Subcutaneous abdominal adipose tissue (tissue), 5 donors: Measurements from ENCODE around the gene FRMD5.

Experiments
- H3K27ac ChIP-seq: one replicate; pipeline ENCODE4 v1.7.0; 2013; ENCODE audit warnings: low read depth, mild to moderate bottlenecking, inconsistent platforms, low read length, moderate library complexity
- H3K27me3 ChIP-seq, 5 donors: one replicate each; pipeline ENCODE4 v1.7.0; 2013; ENCODE audit warnings: low read length in 5 of 5, inconsistent platforms in 1 of 5; ENCODE audit not compliant: control insufficient read depth in 5 of 5, insufficient read depth in 4 of 5
- H3K36me3 ChIP-seq, 5 donors: one replicate each; pipeline ENCODE4 v1.7.0; 2013; ENCODE audit warnings: low read length in 5 of 5; ENCODE audit not compliant: control insufficient read depth in 5 of 5, insufficient read depth in 5 of 5
- H3K4me1 ChIP-seq, 5 donors: one replicate each; pipeline ENCODE4 v1.7.0; 2013; ENCODE audit warnings: low read length in 5 of 5, mild to moderate bottlenecking in 3 of 5, moderate library complexity in 1 of 5; ENCODE audit not compliant: control insufficient read depth in 5 of 5, insufficient read depth in 5 of 5
- H3K4me3 ChIP-seq, 5 donors: one replicate each; pipeline ENCODE4 v1.7.0; 2013; ENCODE audit warnings: low read length in 5 of 5, low read depth in 1 of 5
- H3K9ac ChIP-seq, 5 donors: one replicate each; pipeline ENCODE4 v1.7.0; 2013; ENCODE audit warnings: low read length in 5 of 5, mild to moderate bottlenecking in 4 of 5, moderate library complexity in 3 of 5
- H3K9me3 ChIP-seq, 5 donors: one replicate each; pipeline ENCODE4 v1.7.0; 2013; ENCODE audit warnings: low read length in 5 of 5; ENCODE audit not compliant: control insufficient read depth in 5 of 5
- donor health status: healthy.
- donor health status: healthy.
- donor health status: healthy.
- donor health status: healthy.
- donor health status: healthy.

The FRMD5 gene

GRCh38 chr15:43991206-43991605, 203.9 kb downstream of the FRMD5 start:
- Histone ChIP-seq H3K9ac (no peak overlapping the region), H3K4me3 (no peak overlapping the region), H3K9me3 (no peaks in the 10 kb centered on the region), H3K4me1 (no peaks in the 10 kb centered on the region), H3K36me3 (no peaks in the 10 kb centered on the region), H3K27me3 (no peaks in the 10 kb centered on the region), H3K27ac (no peak overlapping the region)

- Histone ChIP-seq H3K27me3 (no peaks in the 10 kb centered on the region), H3K9me3 (no peaks in the 10 kb centered on the region), H3K4me3 (no peak overlapping the region), H3K27ac (no peak overlapping the region), H3K4me1 (no peaks in the 10 kb centered on the region), H3K9ac (no peak overlapping the region), H3K36me3 (no peaks in the 10 kb centered on the region)
These were observed 205.1 kb downstream of the FRMD5 start for GRCh38 chr15:43989938-43990337.

- H3K27me3 ChIP-seq: no peaks in the 10 kb centered on the region
- H3K9ac ChIP-seq: no peak overlapping the region
- no peak overlapping the region for H3K27ac ChIP-seq
- no peak overlapping the region for H3K4me3 ChIP-seq
- H3K9me3 ChIP-seq: no peaks in the 10 kb centered on the region
- no peaks in the 10 kb centered on the region for H3K36me3 ChIP-seq
- no peaks in the 10 kb centered on the region for H3K4me1 ChIP-seq
These were observed 206.2 kb downstream of the FRMD5 start for GRCh38 chr15:43988900-43989299.

DNA sequence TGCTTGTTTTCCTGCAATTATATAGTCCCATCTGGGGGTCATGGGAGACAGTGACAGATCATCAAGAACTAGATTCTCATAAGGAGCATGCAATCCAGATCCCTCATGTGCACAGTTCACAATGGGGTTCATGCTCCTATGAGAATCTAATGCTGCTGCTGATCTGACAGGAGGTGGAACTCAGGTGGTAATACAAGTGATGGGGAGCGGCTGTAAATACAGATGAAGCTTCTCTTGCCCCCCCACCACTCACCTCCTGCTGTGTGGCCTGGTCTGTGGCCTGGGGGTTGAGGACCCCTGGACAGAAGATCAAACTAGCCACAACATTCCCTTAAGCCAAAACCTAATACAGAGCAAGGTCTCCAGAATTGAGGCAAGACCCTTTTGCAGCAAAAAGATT, 207.1 kb downstream of the FRMD5 start:
- Histone ChIP-seq H3K4me3 (no peak overlapping the region), H3K27ac (no peak overlapping the region), H3K36me3 (no peaks in the 10 kb centered on the region), H3K27me3 (no peaks in the 10 kb centered on the region), H3K9ac (no peak overlapping the region), H3K9me3 (no peaks in the 10 kb centered on the region), H3K4me1 (no peaks in the 10 kb centered on the region)

DNA sequence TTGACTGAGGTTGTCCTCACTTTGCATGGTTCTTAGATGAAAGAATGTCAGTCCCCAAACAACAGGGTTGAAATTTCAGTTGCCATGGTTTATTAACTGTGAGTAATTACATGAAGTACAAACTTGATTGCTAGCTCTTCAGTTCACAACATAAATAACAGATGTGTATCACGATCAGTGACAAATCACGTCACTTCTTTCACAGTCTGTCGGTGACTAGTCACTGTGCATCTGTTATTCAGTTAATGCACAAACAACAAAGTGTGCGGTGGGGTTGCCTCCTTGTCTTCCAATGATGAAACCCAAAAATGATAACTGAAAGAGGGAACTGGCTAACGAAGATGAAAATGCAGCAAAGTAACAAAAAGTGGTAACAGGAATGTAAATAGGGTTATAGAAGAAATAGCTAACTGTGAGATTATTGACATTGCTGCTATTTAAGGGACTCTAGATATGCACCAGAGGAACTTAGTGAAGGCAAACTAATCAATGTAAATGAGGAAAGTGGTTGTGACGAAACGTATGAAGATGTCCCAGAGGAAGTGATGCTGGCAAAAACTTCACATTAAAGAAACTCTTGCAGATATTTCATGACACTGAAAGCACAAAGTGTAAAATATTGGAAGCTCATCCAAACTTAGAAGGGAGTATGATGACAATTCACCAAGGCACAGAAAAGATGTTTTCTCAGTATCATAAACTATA, 208.9 kb downstream of the FRMD5 start:
- Histone ChIP-seq H3K9ac (no peak overlapping the region), H3K36me3 (no peaks in the 10 kb centered on the region), H3K4me1 (no peaks in the 10 kb centered on the region), H3K27ac (no peak overlapping the region), H3K9me3 (no peaks in the 10 kb centered on the region), H3K27me3 (no peaks in the 10 kb centered on the region), H3K4me3 (no peak overlapping the region)

GRCh38 chr15:43981576-43981975, 213.5 kb downstream of the FRMD5 start:
- Histone ChIP-seq H3K27ac (no peak overlapping the region), H3K4me1 (no peaks in the 10 kb centered on the region), H3K9ac (no peak overlapping the region), H3K4me3 (no peak overlapping the region), H3K27me3 (no peaks in the 10 kb centered on the region), H3K36me3 (no peaks in the 10 kb centered on the region), H3K9me3 (peaks cover 0 to 5% (median 0%) of the 10 kb centered on the region in 5 donors)

DNA sequence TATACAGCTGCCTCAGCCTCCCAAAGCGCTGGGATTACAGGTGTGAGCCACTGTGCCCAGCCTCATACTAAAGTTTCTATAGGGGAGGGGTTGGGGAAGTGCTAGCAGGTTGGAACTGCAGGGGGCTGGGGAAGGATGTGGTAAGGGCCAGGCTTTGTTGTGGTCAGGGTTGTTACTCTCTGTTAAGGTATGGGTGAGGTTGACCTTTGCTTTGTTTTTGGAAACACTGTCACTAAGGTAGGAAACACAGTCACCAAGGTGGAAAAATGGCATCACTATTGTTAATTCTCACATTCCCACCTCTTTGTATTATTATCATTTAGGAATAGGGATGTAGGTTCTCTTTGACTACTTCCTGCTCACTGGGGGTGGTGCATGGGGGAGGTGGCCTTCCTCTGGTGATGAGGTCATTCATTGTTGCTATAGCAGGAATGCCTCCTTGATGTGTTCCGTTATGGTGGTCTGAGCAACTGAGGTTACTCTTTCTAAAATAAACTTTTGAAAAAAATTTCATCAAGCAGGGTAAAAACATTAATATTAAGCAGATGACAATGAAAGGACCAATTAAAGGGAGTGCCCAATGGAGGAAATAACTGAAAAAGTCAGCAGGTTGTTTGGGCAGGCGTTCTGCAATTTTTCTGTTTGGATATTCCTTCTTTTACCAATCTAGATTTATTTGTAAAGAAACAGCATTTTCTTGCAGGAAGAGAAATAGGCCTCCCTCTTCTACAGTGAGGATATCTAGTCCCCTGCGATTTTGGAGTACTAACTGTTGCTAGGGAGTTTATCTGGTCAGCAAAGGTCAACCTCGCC, 217.8 kb downstream of the FRMD5 start:
- no peak overlapping the region for H3K9ac ChIP-seq
- H3K4me1 ChIP-seq: no peaks in the 10 kb centered on the region
- H3K27ac ChIP-seq: no peak overlapping the region
- H3K9me3 ChIP-seq: peaks cover 0 to 5% (median 0%) of the 10 kb centered on the region in 5 donors
- H3K36me3 ChIP-seq: no peaks in the 10 kb centered on the region
- no peak overlapping the region for H3K4me3 ChIP-seq
- H3K27me3 ChIP-seq: no peaks in the 10 kb centered on the region

DNA sequence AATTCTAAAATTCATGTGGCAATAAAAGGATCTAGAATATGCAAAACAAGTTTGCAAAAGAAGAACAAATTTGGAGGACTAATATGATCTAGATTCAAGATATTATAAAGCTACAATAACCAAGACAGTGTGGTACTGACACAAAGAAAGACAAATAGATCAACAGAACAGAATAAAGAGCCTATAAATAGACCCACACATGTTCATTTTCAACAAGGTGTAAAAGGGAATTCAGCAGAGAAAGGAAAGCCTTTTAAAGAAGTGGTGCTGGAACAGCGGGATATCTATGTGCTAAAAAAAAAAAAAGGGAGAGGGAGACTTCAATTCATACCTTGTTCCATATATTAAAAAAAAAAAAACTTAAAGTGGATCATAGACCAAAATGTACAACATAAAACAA, 219.3 kb downstream of the FRMD5 start:
- Histone ChIP-seq H3K9ac (no peak overlapping the region), H3K4me1 (no peaks in the 10 kb centered on the region), H3K4me3 (no peak overlapping the region), H3K27me3 (no peaks in the 10 kb centered on the region), H3K27ac (no peak overlapping the region), H3K9me3 (peaks cover 0 to 5% (median 0%) of the 10 kb centered on the region in 5 donors), H3K36me3 (no peaks in the 10 kb centered on the region)

- H3K36me3 ChIP-seq: no peaks in the 10 kb centered on the region
- H3K27ac ChIP-seq: no peak overlapping the region
- H3K9ac ChIP-seq: no peak overlapping the region
- H3K27me3 ChIP-seq: no peaks in the 10 kb centered on the region
- no peaks in the 10 kb centered on the region for H3K4me1 ChIP-seq
- H3K4me3 ChIP-seq: no peak overlapping the region
- H3K9me3 ChIP-seq: peaks cover 0 to 5% (median 0%) of the 10 kb centered on the region in 5 donors
These were observed 219.7 kb downstream of the FRMD5 start for GRCh38 chr15:43975326-43975725.

GRCh38 chr15:43974852-43975251, 220.2 kb downstream of the FRMD5 start:
- Histone ChIP-seq H3K4me1 (no peaks in the 10 kb centered on the region), H3K9me3 (peaks cover 0 to 5% (median 0%) of the 10 kb centered on the region in 5 donors), H3K9ac (no peak overlapping the region), H3K27me3 (no peaks in the 10 kb centered on the region), H3K36me3 (no peaks in the 10 kb centered on the region), H3K27ac (no peak overlapping the region), H3K4me3 (no peak overlapping the region)
